HepG2 (cell line): ENCODE measurements around the gene RAP1A. TPM values are rescaled to one million over a fixed set of nuclear protein-coding genes. Genes with fewer than 3 reads are reported as not detected.

Experiments used
- GABPB1 ChIP-seq: IDR thresholded peaks from 2 replicates; pipeline ENCODE4 v1.6.1; 2016; ENCODE audit warnings: mild to moderate bottlenecking, missing genetic modification reagents, moderate library complexity, missing compliant biosample characterization
- GATAD1 ChIP-seq: IDR thresholded peaks from 2 replicates; pipeline ENCODE4 v1.6.1; 2016; ENCODE audit warnings: missing genetic modification reagents, missing compliant biosample characterization
- MTA1 ChIP-seq: sonication (generic); formaldehyde crosslinking; IDR thresholded peaks from 2 replicates; pipeline ENCODE4 v1.4.0; 2020; ENCODE audit warnings: missing genetic modification reagents, mild to moderate bottlenecking, borderline replicate concordance
- NCOA2 ChIP-seq: sonication (generic); formaldehyde crosslinking; IDR thresholded peaks from 2 replicates; pipeline ENCODE4 v1.8.0; 2022; ENCODE audit warnings: inconsistent platforms
- NR2F6 ChIP-seq, 2 experiments: IDR thresholded peaks; 2 replicates each; pipeline ENCODE4 v1.6.1; 2016; ENCODE audit warnings: antibody characterized with exemption in 1 of 2, mild to moderate bottlenecking in 1 of 2
- PLRG1 ChIP-seq: fragments of 450-650 bp; conservative IDR thresholded peaks from 2 replicates; pipeline ENCODE4 v1.6.1; 2016
- POGZ ChIP-seq: sonication (generic); formaldehyde crosslinking; IDR thresholded peaks from 2 replicates; pipeline ENCODE4 v1.4.0; 2020; ENCODE audit warnings: mild to moderate bottlenecking, missing genetic modification reagents
- RAD51 ChIP-seq: fragments of 450-650 bp; IDR thresholded peaks from 2 replicates; pipeline ENCODE4 v1.6.1; 2016; ENCODE audit warnings: borderline replicate concordance
- ZFP36 ChIP-seq: fragments of 150-350 bp; IDR thresholded peaks from 2 replicates; pipeline ENCODE4 v1.6.1; 2018; ENCODE audit warnings: borderline replicate concordance, low read length, low read depth; ENCODE audit not compliant: partially characterized antibody
- ZFP37 ChIP-seq: sonication (generic); formaldehyde crosslinking; IDR thresholded peaks from 2 replicates; pipeline ENCODE4 v1.4.0; 2020; ENCODE audit warnings: missing genetic modification reagents, borderline replicate concordance
- ZNF138 ChIP-seq: sonication (generic); formaldehyde crosslinking; IDR thresholded peaks from 2 replicates; pipeline ENCODE4 v1.5.0; 2020; ENCODE audit warnings: mild to moderate bottlenecking, low read depth, missing genetic modification reagents
- ZNF224 ChIP-seq: sonication (generic); formaldehyde crosslinking; IDR thresholded peaks from 2 replicates; pipeline ENCODE4 v1.5.0; 2020; ENCODE audit warnings: mild to moderate bottlenecking, missing genetic modification reagents
- ZNF24 ChIP-seq: fragments of 450-650 bp; IDR thresholded peaks from 2 replicates; pipeline ENCODE4 v1.6.1; 2017; ENCODE audit warnings: antibody characterized with exemption, mild to moderate bottlenecking
- ZNF367 ChIP-seq: sonication (generic); formaldehyde crosslinking; IDR thresholded peaks from 2 replicates; pipeline ENCODE4 v1.4.0; 2020; ENCODE audit warnings: missing genetic modification reagents, borderline replicate concordance
- ZNF441 ChIP-seq: sonication (generic); formaldehyde crosslinking; IDR thresholded peaks from 2 replicates; pipeline ENCODE4 v1.7.0; 2021; ENCODE audit warnings: missing genetic modification reagents, borderline replicate concordance
- ZNF543 ChIP-seq: sonication (generic); formaldehyde crosslinking; IDR thresholded peaks from 2 replicates; pipeline ENCODE4 v1.4.0; 2020; ENCODE audit warnings: mild to moderate bottlenecking, missing genetic modification reagents
- ZNF550 ChIP-seq: sonication (generic); formaldehyde crosslinking; IDR thresholded peaks from 2 replicates; pipeline ENCODE4 v1.4.0; 2020; ENCODE audit warnings: mild to moderate bottlenecking, missing genetic modification reagents, borderline replicate concordance
- ZNF629 ChIP-seq: sonication (generic); formaldehyde crosslinking; conservative IDR thresholded peaks from 2 replicates; pipeline ENCODE4 v1.5.0; 2020; ENCODE audit warnings: missing genetic modification reagents
- polyA plus RNA-seq, 8 experiments: library from polyadenylated mRNA; depleted of rRNA in 3 of 8; stranded (reverse) in 7 of 8; unstranded in 1 of 8; fragments of >200 nt; fragmentation: Illumina TruSeq in 4 of 8; extraction: Trizol in 4 of 8; gene quantifications; 2 replicates each; pipeline versions ENCODE4 v1.2.1 to v1.2.3, GENCODE V29; 2011 to 2016; ENCODE audit warnings: low read depth in 4 of 8, missing spikeins in 1 of 8, mixed read lengths in 1 of 8; ENCODE audit not compliant: insufficient read depth in 1 of 8
- total RNA-seq, 5 experiments: library from RNA; depleted of rRNA; stranded (reverse); fragments of >200 nt; fragmentation: Illumina TruSeq; extraction: Trizol; gene quantifications; 2 replicates each; pipeline ENCODE4 v1.2.3, GENCODE V29; 2016; ENCODE audit warnings: low read depth in 1 of 5
- TF ChIP-seq, protein P1 (sequence below): sonication (generic); formaldehyde crosslinking; IDR thresholded peaks from 2 replicates; pipeline ENCODE4 v1.4.0; 2020; ENCODE audit warnings: mild to moderate bottlenecking, missing genetic modification reagents
- TF ChIP-seq, protein P2 (sequence below): sonication (generic); formaldehyde crosslinking; IDR thresholded peaks from 2 replicates; pipeline ENCODE4 v1.4.0; 2020; ENCODE audit warnings: missing genetic modification reagents
- TF ChIP-seq, protein P3 (sequence below): sonication (generic); formaldehyde crosslinking; IDR thresholded peaks from 2 replicates; pipeline ENCODE4 v1.8.1; 2022; ENCODE audit warnings: low read depth, mild to moderate bottlenecking, missing genetic modification reagents
- TF ChIP-seq, protein P4 (sequence below): IDR thresholded peaks from 2 replicates; pipeline ENCODE4 v1.6.1; 2016

Gene RAP1A
- total and polyA plus RNA-seq, 2 of the 13 experiments (the other 11 are each of a cell fraction or from before 2014, with no cell fraction given), result 19.0 to 20.7 TPM

DNA sequence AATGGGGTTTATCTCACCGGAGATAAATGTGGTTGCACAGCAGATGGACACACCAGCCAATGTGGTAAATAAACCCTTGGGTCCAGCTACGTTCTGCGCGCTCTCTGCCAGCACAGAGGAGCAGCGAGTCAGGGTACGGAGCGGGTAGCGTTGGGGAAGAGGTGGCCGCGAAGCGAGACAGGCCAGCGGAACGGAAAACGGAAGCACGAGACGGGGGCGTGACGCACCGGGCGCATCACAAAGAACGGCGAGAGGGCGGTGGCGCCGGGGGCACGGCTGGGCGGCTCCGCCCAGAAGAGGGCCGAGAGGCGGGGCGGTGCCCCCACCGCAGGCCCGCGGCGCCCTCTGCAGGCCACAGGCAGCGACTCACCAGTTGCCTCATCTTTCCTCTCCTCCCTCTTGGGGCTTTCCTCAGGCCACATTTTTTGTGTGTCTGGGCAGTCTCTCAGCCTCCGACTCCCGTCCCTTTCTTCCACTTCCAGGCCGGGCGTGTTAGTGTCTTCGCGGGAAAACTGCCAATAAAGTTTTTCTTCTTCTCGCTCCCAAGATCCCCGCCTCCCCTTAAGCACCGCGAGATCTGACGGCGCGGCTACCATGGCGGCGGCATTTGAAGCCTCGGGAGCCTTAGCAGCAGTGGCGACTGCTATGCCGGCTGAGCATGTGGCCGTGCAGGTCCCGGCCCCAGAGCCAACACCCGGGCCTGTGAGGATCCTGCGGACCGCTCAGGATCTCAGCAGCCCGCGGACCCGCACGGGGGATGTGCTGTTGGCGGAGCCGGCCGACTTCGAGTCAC lies 135.9 kb downstream of the RAP1A start, which contains the start of gene DDX20 (continued):
- peak; percentile 55; the same call in 1 of the 2 replicates for TF ChIP-seq ZNF138
- no peak; the same call in none of the 2 replicates for TF ChIP-seq NCOA2 (CRISPR knock-in tag)
- TF ChIP-seq, protein P1, sequence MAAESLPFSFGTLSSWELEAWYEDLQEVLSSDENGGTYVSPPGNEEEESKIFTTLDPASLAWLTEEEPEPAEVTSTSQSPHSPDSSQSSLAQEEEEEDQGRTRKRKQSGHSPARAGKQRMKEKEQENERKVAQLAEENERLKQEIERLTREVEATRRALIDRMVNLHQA (CRISPR knock-in tag), result no peak
- TF ChIP-seq POGZ (CRISPR knock-in tag), result peak; percentile 74; the same call in 1 of the 2 replicates
- no peak for TF ChIP-seq RAD51
- no peak for TF ChIP-seq ZNF629 (CRISPR knock-in tag)
- TF ChIP-seq ZNF441 (CRISPR knock-in tag), result no peak
- TF ChIP-seq ZNF550 (CRISPR knock-in tag), result no peak
- TF ChIP-seq, protein P2, sequence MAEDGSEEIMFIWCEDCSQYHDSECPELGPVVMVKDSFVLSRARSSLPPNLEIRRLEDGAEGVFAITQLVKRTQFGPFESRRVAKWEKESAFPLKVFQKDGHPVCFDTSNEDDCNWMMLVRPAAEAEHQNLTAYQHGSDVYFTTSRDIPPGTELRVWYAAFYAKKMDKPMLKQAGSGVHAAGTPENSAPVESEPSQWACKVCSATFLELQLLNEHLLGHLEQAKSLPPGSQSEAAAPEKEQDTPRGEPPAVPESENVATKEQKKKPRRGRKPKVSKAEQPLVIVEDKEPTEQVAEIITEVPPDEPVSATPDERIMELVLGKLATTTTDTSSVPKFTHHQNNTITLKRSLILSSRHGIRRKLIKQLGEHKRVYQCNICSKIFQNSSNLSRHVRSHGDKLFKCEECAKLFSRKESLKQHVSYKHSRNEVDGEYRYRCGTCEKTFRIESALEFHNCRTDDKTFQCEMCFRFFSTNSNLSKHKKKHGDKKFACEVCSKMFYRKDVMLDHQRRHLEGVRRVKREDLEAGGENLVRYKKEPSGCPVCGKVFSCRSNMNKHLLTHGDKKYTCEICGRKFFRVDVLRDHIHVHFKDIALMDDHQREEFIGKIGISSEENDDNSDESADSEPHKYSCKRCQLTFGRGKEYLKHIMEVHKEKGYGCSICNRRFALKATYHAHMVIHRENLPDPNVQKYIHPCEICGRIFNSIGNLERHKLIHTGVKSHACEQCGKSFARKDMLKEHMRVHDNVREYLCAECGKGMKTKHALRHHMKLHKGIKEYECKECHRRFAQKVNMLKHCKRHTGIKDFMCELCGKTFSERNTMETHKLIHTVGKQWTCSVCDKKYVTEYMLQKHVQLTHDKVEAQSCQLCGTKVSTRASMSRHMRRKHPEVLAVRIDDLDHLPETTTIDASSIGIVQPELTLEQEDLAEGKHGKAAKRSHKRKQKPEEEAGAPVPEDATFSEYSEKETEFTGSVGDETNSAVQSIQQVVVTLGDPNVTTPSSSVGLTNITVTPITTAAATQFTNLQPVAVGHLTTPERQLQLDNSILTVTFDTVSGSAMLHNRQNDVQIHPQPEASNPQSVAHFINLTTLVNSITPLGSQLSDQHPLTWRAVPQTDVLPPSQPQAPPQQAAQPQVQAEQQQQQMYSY (CRISPR knock-in tag), result peak; percentile 97
- TF ChIP-seq NR2F6 (IDR thresholded peaks at IDR 0.05), result no peak
- peak; percentile 17; the same call in 1 of the 2 replicates for TF ChIP-seq NR2F6 (CRISPR knock-in tag; IDR thresholded peaks at IDR 0.05)
- peak; percentile 42; the same call in 1 of the 2 replicates for TF ChIP-seq ZNF24
- TF ChIP-seq ZFP36, result no peak
- TF ChIP-seq ZFP37 (CRISPR knock-in tag), result no peak; the same call in 1 of the 2 replicates
- no peak for TF ChIP-seq ZNF367 (CRISPR knock-in tag)
- peak; percentile 92 for TF ChIP-seq GABPB1
- TF ChIP-seq, protein P3, sequence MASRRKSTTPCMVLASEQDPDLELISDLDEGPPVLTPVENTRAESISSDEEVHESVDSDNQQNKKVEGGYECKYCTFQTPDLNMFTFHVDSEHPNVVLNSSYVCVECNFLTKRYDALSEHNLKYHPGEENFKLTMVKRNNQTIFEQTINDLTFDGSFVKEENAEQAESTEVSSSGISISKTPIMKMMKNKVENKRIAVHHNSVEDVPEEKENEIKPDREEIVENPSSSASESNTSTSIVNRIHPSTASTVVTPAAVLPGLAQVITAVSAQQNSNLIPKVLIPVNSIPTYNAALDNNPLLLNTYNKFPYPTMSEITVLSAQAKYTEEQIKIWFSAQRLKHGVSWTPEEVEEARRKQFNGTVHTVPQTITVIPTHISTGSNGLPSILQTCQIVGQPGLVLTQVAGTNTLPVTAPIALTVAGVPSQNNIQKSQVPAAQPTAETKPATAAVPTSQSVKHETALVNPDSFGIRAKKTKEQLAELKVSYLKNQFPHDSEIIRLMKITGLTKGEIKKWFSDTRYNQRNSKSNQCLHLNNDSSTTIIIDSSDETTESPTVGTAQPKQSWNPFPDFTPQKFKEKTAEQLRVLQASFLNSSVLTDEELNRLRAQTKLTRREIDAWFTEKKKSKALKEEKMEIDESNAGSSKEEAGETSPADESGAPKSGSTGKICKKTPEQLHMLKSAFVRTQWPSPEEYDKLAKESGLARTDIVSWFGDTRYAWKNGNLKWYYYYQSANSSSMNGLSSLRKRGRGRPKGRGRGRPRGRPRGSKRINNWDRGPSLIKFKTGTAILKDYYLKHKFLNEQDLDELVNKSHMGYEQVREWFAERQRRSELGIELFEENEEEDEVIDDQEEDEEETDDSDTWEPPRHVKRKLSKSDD (CRISPR knock-in tag), result peak; percentile 75
- TF ChIP-seq GATAD1 (CRISPR knock-in tag), result peak; percentile 95
- peak; percentile 64; the same call in 1 of the 2 replicates for TF ChIP-seq MTA1
- peak; percentile 25; the same call in 1 of the 2 replicates for TF ChIP-seq ZNF224 (CRISPR knock-in tag)
- TF ChIP-seq PLRG1, result no peak
- peak; percentile 86; the same call in 1 of the 2 replicates for TF ChIP-seq ZNF543 (CRISPR knock-in tag)
- TF ChIP-seq, protein P4, sequence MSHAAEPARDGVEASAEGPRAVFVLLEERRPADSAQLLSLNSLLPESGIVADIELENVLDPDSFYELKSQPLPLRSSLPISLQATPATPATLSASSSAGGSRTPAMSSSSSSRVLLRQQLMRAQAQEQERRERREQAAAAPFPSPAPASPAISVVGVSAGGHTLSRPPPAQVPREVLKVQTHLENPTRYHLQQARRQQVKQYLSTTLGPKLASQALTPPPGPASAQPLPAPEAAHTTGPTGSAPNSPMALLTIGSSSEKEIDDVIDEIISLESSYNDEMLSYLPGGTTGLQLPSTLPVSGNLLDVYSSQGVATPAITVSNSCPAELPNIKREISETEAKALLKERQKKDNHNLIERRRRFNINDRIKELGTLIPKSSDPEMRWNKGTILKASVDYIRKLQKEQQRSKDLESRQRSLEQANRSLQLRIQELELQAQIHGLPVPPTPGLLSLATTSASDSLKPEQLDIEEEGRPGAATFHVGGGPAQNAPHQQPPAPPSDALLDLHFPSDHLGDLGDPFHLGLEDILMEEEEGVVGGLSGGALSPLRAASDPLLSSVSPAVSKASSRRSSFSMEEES (CRISPR knock-in tag), result peak; percentile 8
